HL-60/S4 treated with retinoic acid at 250 ng/mL for 4 days and 3 days (cell line): ENCODE measurements around the gene RBKS.

Experiments used
- in situ Hi-C: fragments of 300-500 bp; cut with MboI; formaldehyde crosslinking; loops from 2 replicates; pipeline ENCODE4 v1.7.0; 2022; ENCODE audit warnings: low sequenced_read_pairs

Gene RBKS

GRCh38 chr2:27890146-27890923, at the start of gene RBKS, which contains the start of gene BABAM2:
RBKS (minus strand) TSS chr2:27890387; CDS start chr2:27890345, 42 bp downstream.
BABAM2 (plus strand) TSS chr2:27890729; CDS start chr2:27894557, 3,828 bp downstream.
- in situ Hi-C loops = no loop called here

GRCh38 chr2:27935026-27935425, 44.8 kb upstream of the RBKS start:
- in situ Hi-C loops = no loop called here

GRCh38 chr2:27932396-27932795, 42.2 kb upstream of the RBKS start:
- in situ Hi-C loops = no loop called here

GRCh38 chr2:27931361-27931950, 41.3 kb upstream of the RBKS start:
- in situ Hi-C loops = no loop called here

- in situ Hi-C loops = no loop called here
These were observed 39.8 kb upstream of the RBKS start for GRCh38 chr2:27929916-27930486.

- in situ Hi-C loops = no loop called here
These were observed 35.7 kb upstream of the RBKS start for GRCh38 chr2:27925766-27926472.

- in situ Hi-C loops = no loop called here
These were observed 32.7 kb upstream of the RBKS start for GRCh38 chr2:27922842-27923241.

- in situ Hi-C loops = no loop called here
These were observed 31.8 kb upstream of the RBKS start for GRCh38 chr2:27921880-27922547.

- in situ Hi-C loops = no loop called here
These were observed 31.2 kb upstream of the RBKS start for GRCh38 chr2:27921424-27921823.

- in situ Hi-C loops = no loop called here
These were observed 30.1 kb upstream of the RBKS start for GRCh38 chr2:27920148-27920885.

- in situ Hi-C loops = no loop called here
These were observed 26.3 kb upstream of the RBKS start for GRCh38 chr2:27916293-27916995.

- in situ Hi-C loops = no loop called here
These were observed 25.7 kb upstream of the RBKS start for GRCh38 chr2:27915874-27916273.

- in situ Hi-C loops = no loop called here
These were observed 25.0 kb upstream of the RBKS start for GRCh38 chr2:27915191-27915590.

- in situ Hi-C loops = no loop called here
These were observed 24.6 kb upstream of the RBKS start for GRCh38 chr2:27914805-27915175.

- in situ Hi-C loops = no loop called here
These were observed 24.0 kb upstream of the RBKS start for GRCh38 chr2:27914041-27914804.

- in situ Hi-C loops = no loop called here
These were observed 22.3 kb upstream of the RBKS start for GRCh38 chr2:27912512-27912911.

GRCh38 chr2:27911458-27912210, 21.4 kb upstream of the RBKS start:
- in situ Hi-C loops = no loop called here

- in situ Hi-C loops = no loop called here
These were observed 19.7 kb upstream of the RBKS start for GRCh38 chr2:27909901-27910300.
